Measurements from ENCODE around the gene SCN8A. TPM values are rescaled to one million over a fixed set of nuclear protein-coding genes. Genes with fewer than 3 reads are reported as not detected.

The SCN8A gene
- polyA plus RNA-seq, 2 of the 4 experiments (the other 2 are of a cell fraction): 1.8 to 4.8 TPM

DNA sequence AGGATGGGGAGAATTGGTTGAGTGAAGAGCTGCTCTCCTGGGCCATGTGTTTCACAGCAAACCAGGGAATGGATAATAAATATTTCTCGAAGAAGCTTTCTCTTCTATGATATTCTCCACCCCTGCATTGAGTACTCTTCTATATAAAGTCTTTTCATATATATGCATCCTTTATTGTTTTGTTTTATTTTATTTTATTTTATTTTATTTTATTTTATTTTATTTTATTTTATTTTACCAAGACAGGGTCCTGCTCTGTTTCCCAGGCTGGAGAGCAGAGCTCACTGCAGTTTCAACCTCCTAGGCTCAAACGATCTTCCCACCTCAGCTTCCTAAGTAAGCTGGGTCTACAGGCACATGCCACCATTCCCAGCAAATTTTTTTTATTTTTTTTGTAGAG, 85.8 kb downstream of the SCN8A start:
- Histone ChIP-seq H3K9me3 (no peaks in the 10 kb centered on the region), H3K4me3 (no peak overlapping the region), H3K4me2 (no peak overlapping the region), H3K4me1 (no peaks in the 10 kb centered on the region), H3K27ac (no peak overlapping the region)
- TF ChIP-seq MYC (IDR thresholded peaks at IDR 0.05; ENCODE audit: borderline replicate concordance, low read length) (no peak), NPAS2 (CRISPR knock-in tag; IDR thresholded peaks at IDR 0.05; ENCODE audit: borderline replicate concordance) (no peak), KDM5A (IDR thresholded peaks at IDR 0.05) (no peak), ZC3H11A (IDR thresholded peaks at IDR 0.05) (no peak)
- TF ChIP-seq, protein P1, sequence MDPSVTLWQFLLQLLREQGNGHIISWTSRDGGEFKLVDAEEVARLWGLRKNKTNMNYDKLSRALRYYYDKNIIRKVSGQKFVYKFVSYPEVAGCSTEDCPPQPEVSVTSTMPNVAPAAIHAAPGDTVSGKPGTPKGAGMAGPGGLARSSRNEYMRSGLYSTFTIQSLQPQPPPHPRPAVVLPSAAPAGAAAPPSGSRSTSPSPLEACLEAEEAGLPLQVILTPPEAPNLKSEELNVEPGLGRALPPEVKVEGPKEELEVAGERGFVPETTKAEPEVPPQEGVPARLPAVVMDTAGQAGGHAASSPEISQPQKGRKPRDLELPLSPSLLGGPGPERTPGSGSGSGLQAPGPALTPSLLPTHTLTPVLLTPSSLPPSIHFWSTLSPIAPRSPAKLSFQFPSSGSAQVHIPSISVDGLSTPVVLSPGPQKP (IDR thresholded peaks at IDR 0.05; ENCODE audit: low read depth, low read length): no peak
- TF ChIP-seq, protein P2, sequence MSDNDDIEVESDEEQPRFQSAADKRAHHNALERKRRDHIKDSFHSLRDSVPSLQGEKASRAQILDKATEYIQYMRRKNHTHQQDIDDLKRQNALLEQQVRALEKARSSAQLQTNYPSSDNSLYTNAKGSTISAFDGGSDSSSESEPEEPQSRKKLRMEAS (IDR thresholded peaks at IDR 0.05): no peak
- FAIRE-seq (no peak), DNase-seq (ENCODE audit: low read depth in 1 of 2, low spot score in 1 of 2) (no peak), ATAC-seq (no peak)
- CTCF ChIA-PET: interaction anchor here (0.6 to 3.4 kb wide), 10 partner anchors 14 to 255 kb away, joined by 3 to 19 read pairs (median 3); a partner anchor contains a TSS
- 58% methylated on average over 2 of the region's 2 CpGs for WGBS (ENCODE audit: missing lambda C conversion rate)
- POLR2A ChIA-PET: no interaction called here

DNA sequence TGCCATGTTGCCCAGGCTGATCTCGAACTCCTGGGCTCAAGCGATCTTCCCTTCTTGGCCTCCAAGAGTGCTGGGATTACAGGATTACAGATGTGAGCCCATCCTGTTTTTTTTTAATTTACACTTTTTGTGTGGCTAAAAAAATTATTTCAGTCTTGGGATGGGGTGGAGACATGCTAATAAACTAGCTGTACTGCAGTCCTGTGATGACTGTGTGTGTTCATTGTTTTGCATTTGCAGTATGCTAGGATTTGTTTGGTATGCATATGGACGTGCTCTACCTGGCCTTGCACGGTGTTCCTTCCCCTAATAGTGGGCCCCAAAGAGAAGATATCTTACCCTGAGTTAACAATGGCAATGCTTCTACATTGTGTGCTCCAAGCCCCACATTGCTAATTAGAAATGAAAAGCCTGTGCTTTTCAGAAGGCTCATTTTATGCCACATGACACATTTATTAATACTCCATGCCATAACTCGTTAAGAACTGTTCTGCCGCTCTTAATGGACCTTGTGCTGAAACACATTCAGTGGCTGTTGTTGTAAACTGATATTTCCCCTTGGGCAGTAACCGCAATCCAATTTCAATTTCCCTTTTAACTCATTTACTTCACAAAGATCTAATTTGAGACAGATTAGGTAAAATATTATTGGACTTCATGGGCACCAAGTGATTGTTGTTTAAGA, 86.4 kb downstream of the SCN8A start:
- H3K9me3 ChIP-seq: no peaks in the 10 kb centered on the region
- no peak overlapping the region for H3K4me2 ChIP-seq
- ChIA-PET CTCF (interaction anchor here (0.6 to 3.4 kb wide), 10 partner anchors 13 to 259 kb away, joined by 3 to 19 read pairs (median 3); no protein-coding TSS in a partner anchor), POLR2A (no interaction called here)
- no peak for DNase-seq (ENCODE audit: low read depth in 1 of 2, low spot score in 1 of 2)
- H3K27ac ChIP-seq: no peak overlapping the region
- no peak for ATAC-seq
- no peak for FAIRE-seq
- TF ChIP-seq ZFP36 (IDR thresholded peaks at IDR 0.05; ENCODE audit: borderline replicate concordance, partially characterized antibody) (no peak), NR3C1 (IDR thresholded peaks at IDR 0.05) (no peak), TP53 (CRISPR knock-in tag; IDR thresholded peaks at IDR 0.05) (no peak), POLR2AphosphoS2 (conservative IDR thresholded peaks at IDR 0.05; ENCODE audit: low read length) (no peak), PHF8 (IDR thresholded peaks at IDR 0.05; ENCODE audit: borderline replicate concordance, low read depth) (no peak), NFE2L2 (conservative IDR thresholded peaks at IDR 0.05; ENCODE audit: low read length) (no peak), ESRRA (IDR thresholded peaks at IDR 0.05; ENCODE audit: borderline replicate concordance, low read length) (no peak), HOXA7 (CRISPR knock-in tag; IDR thresholded peaks at IDR 0.05) (no peak), GATA3 (IDR thresholded peaks at IDR 0.05; ENCODE audit: borderline replicate concordance) (no peak), RNF2 (IDR thresholded peaks at IDR 0.05; ENCODE audit: borderline replicate concordance, low read depth) (no peak), HDAC2 (IDR thresholded peaks at IDR 0.05) (no peak), MAZ (IDR thresholded peaks at IDR 0.05; ENCODE audit: borderline replicate concordance, low read depth, low read length) (no peak)
- TF ChIP-seq, protein P3, sequence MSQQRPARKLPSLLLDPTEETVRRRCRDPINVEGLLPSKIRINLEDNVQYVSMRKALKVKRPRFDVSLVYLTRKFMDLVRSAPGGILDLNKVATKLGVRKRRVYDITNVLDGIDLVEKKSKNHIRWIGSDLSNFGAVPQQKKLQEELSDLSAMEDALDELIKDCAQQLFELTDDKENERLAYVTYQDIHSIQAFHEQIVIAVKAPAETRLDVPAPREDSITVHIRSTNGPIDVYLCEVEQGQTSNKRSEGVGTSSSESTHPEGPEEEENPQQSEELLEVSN (IDR thresholded peaks at IDR 0.05; ENCODE audit: borderline replicate concordance, low read depth): no peak
- H3K4me3 ChIP-seq: no peak overlapping the region
- H3K4me1 ChIP-seq: no peaks in the 10 kb centered on the region
- 88% methylated on average over 7 of the region's 7 CpGs for WGBS (ENCODE audit: missing lambda C conversion rate)

DNA sequence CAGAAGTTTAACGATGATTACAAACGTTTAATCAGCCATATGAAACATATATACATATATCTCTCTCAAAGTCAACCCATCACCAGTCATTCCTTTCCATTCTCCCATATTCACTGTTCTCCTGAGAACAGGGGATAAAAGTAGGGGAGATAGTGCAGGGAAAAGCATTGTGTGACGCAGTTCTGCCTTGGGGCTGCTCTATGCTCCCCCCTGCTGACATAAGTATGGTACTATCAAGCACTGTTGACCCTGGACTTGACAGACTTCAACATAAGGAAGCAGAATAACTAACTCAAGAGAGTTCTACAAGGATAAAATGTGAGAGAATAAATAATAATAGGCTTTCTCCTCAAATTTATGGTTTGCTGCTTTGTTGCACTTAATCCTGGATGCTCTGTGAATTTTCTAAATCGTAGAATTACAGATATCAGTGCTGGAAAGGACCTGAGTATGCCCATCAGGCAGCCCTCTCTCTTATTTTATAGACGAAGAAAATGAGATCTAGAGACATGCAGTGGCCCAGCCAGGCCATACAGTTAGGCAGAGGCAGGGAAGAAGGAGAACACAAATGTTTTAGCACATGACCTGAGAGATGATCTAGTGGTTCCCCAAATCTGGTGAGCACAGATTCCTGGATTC, 87.2 kb downstream of the SCN8A start:
- peak; percentile 81 for FAIRE-seq
- Histone ChIP-seq H3K4me1 (peaks cover 6% of the 10 kb centered on the region), H3K9me3 (no peaks in the 10 kb centered on the region), H3K4me2 (no peak overlapping the region), H3K27ac (no peak overlapping the region), H3K4me3 (no peak overlapping the region)
- POLR2A ChIA-PET: no interaction called here
- 35% methylated on average over 5 of the region's 5 CpGs for WGBS (ENCODE audit: missing lambda C conversion rate)
- CTCF ChIA-PET: interaction anchor here (0.6 to 3.4 kb wide), 15 partner anchors 10 to 269 kb away, joined by 3 to 19 read pairs (median 4); no protein-coding TSS in a partner anchor
- peak; percentile 97 to 99 for ATAC-seq
- peak; percentile 74 to 81 for DNase-seq (ENCODE audit: low read depth in 1 of 2, low spot score in 1 of 2)
- TF ChIP-seq, protein P4, sequence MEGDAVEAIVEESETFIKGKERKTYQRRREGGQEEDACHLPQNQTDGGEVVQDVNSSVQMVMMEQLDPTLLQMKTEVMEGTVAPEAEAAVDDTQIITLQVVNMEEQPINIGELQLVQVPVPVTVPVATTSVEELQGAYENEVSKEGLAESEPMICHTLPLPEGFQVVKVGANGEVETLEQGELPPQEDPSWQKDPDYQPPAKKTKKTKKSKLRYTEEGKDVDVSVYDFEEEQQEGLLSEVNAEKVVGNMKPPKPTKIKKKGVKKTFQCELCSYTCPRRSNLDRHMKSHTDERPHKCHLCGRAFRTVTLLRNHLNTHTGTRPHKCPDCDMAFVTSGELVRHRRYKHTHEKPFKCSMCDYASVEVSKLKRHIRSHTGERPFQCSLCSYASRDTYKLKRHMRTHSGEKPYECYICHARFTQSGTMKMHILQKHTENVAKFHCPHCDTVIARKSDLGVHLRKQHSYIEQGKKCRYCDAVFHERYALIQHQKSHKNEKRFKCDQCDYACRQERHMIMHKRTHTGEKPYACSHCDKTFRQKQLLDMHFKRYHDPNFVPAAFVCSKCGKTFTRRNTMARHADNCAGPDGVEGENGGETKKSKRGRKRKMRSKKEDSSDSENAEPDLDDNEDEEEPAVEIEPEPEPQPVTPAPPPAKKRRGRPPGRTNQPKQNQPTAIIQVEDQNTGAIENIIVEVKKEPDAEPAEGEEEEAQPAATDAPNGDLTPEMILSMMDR (IDR thresholded peaks at IDR 0.05): peak; percentile 79
- TF ChIP-seq RCOR1 (IDR thresholded peaks at IDR 0.05; ENCODE audit: low read depth, low read length): no peak
- peak; percentile 73 for TF ChIP-seq SMC3 (IDR thresholded peaks at IDR 0.05)
- no peak for TF ChIP-seq HDAC2 (IDR thresholded peaks at IDR 0.05)
- no peak for TF ChIP-seq KDM5A (IDR thresholded peaks at IDR 0.05)
- peak; percentile 66 to 77 for TF ChIP-seq RAD21 (conservative IDR thresholded peaks at IDR 0.05 in 1 of 2, IDR thresholded peaks at IDR 0.05 in 1 of 2)
- TF ChIP-seq, protein P3 (IDR thresholded peaks at IDR 0.05; ENCODE audit: borderline replicate concordance, low read depth): no peak
- no peak for TF ChIP-seq NFE2L2 (conservative IDR thresholded peaks at IDR 0.05; ENCODE audit: low read length)
- no peak for TF ChIP-seq JUNB (IDR thresholded peaks at IDR 0.05)
- TF ChIP-seq ZFP36 (IDR thresholded peaks at IDR 0.05; ENCODE audit: borderline replicate concordance, partially characterized antibody): no peak

All from A549 (cell line).